Sigmoid colon (tissue), 7 donors: ENCODE results near the gene HPX. TPM values are rescaled to one million over a fixed set of nuclear protein-coding genes. Genes with fewer than 3 reads are reported as not detected.

Experiments used
- DNase-seq: peaks from one replicate; pipeline ENCODE4 v3.0.0-alpha.2; 2019
- H3K27ac ChIP-seq, 4 donors: fragments of 200-600 bp; sonication (generic); one replicate each; pipeline ENCODE4 v1.5.1; 2016 to 2019; ENCODE audit warnings: mild to moderate bottlenecking in 1 of 4
- H3K27me3 ChIP-seq, 3 donors: fragments of 200-600 bp; sonication (generic); one replicate each; pipeline ENCODE4 v1.5.1; 2019; ENCODE audit warnings: mild to moderate bottlenecking in 1 of 3
- H3K36me3 ChIP-seq, 4 donors: fragments of 200-600 bp; sonication (generic); one replicate each; pipeline ENCODE4 v1.5.1; 2016 to 2019
- H3K4me1 ChIP-seq, 4 donors: fragments of 200-600 bp; sonication (generic); one replicate each; pipeline ENCODE4 v1.5.1; 2017 to 2019
- H3K4me3 ChIP-seq, 4 donors: fragments of 200-600 bp; sonication (generic); one replicate each; pipeline ENCODE4 v1.5.1; 2017 to 2019; ENCODE audit warnings: mild to moderate bottlenecking in 2 of 4, moderate library complexity in 1 of 4
- H3K9me3 ChIP-seq, 4 donors: fragments of 200-600 bp in 3 of 4; sonication (generic) in 3 of 4; one replicate each; pipeline versions ENCODE4 v1.5.1 to v1.6.1; 2013 to 2019
- EP300 ChIP-seq, 4 donors: sonication (generic); formaldehyde crosslinking; IDR thresholded peaks; one replicate each; pipeline ENCODE4 v1.6.1; 2017; ENCODE audit warnings: antibody characterized with exemption in 4 of 4
- POLR2A ChIP-seq, 2 donors: fragments of 450-650 bp; IDR thresholded peaks; one replicate each; pipeline ENCODE4 v1.6.1; 2016; ENCODE audit warnings: antibody characterized with exemption in 2 of 2, mild to moderate bottlenecking in 2 of 2, moderate library complexity in 2 of 2
- POLR2AphosphoS5 ChIP-seq, 4 donors: sonication (generic); formaldehyde crosslinking; IDR thresholded peaks; one replicate each; pipeline ENCODE4 v1.6.1; 2017; ENCODE audit warnings: antibody characterized with exemption in 4 of 4
- WGBS, 2 donors: extraction: QIAGEN DNeasy Blood & Tissue Kit; methylation state at CpG; one replicate each; pipeline ENCODE4 v1.1.7; 2013; 5-methylcytosine and 5-hydroxymethylcytosine counted together
- intact Hi-C: fragments of 100-400 bp; cut with DNase I; formaldehyde crosslinking; loops from one replicate; pipeline ENCODE4 v1.15.1; 2023
- polyA plus RNA-seq, 3 donors: library from polyadenylated mRNA; stranded (reverse); fragments of 200-250 nt; gene quantifications; one replicate each; pipeline ENCODE4 v1.2.3, GENCODE V29; 2013
- total RNA-seq, 4 donors: library from RNA; depleted of rRNA; stranded (reverse); fragments of >200 nt; gene quantifications; one replicate each; pipeline ENCODE4 v1.1.0, GENCODE V29; 2016
- TF ChIP-seq, protein P1 (sequence below), 4 experiments: fragments of 450-650 bp in 3 of 4; fragments of 200-600 bp in 1 of 4; IDR thresholded peaks; one replicate each; pipeline ENCODE4 v1.5.1; 2016 to 2019; ENCODE audit warnings: antibody characterized with exemption in 4 of 4, mild to moderate bottlenecking in 3 of 4, moderate library complexity in 2 of 4
- donor health status: healthy with polysubstance abuse.
- donor health status: Bipolar disorder and iron deficiency.
- donor health status: healthy.

Gene HPX
- total and polyA plus RNA-seq, 7 donors = 0.54 to 3.0 (median 1.3) TPM; not detected in 3

DNA sequence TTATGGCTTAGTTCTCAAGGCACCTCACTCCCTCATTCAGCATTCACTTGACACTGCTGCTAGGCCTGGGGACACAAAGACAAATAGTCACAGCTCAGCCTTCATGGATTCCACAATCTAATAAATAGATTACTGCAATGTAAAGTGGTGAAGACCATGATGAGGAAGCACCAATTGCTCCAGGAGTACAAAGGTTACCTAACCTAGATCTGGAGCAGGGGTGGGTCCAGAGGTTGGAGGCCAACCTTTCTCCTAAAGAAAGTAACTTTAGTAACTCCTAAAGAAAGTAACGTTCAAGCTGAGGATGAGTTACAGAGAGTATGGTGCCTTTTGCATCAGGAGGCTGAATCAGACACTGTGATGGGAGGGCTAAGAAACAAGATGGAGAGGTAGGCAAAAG, 28.8 kb upstream of the HPX start:
- 15 to 70% methylated on average over 1 of the region's 1 CpG for WGBS, 2 donors
- no peaks in the 10 kb centered on the region for H3K27me3 ChIP-seq
- no peak overlapping the region for H3K4me3 ChIP-seq
- no peaks in the 10 kb centered on the region for H3K9me3 ChIP-seq
- peaks cover 0 to 40% (median 31%) of the 10 kb centered on the region in 4 donors for H3K4me1 ChIP-seq
- DNase-seq = no peak
- peaks cover 0 to 10% (median under 1%) of the 10 kb centered on the region in 4 donors for H3K36me3 ChIP-seq
- intact Hi-C loops = no loop called here
- TF ChIP-seq POLR2AphosphoS5 (IDR thresholded peaks at IDR 0.05) = no peak
- no peak for TF ChIP-seq POLR2A (IDR thresholded peaks at IDR 0.05)
- TF ChIP-seq EP300 (IDR thresholded peaks at IDR 0.05) = no peak
- TF ChIP-seq, protein P1, sequence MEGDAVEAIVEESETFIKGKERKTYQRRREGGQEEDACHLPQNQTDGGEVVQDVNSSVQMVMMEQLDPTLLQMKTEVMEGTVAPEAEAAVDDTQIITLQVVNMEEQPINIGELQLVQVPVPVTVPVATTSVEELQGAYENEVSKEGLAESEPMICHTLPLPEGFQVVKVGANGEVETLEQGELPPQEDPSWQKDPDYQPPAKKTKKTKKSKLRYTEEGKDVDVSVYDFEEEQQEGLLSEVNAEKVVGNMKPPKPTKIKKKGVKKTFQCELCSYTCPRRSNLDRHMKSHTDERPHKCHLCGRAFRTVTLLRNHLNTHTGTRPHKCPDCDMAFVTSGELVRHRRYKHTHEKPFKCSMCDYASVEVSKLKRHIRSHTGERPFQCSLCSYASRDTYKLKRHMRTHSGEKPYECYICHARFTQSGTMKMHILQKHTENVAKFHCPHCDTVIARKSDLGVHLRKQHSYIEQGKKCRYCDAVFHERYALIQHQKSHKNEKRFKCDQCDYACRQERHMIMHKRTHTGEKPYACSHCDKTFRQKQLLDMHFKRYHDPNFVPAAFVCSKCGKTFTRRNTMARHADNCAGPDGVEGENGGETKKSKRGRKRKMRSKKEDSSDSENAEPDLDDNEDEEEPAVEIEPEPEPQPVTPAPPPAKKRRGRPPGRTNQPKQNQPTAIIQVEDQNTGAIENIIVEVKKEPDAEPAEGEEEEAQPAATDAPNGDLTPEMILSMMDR (IDR thresholded peaks at IDR 0.05) = no peak
- peak overlapping the region; percentile 50 to 68 (median 60) for H3K27ac ChIP-seq

DNA sequence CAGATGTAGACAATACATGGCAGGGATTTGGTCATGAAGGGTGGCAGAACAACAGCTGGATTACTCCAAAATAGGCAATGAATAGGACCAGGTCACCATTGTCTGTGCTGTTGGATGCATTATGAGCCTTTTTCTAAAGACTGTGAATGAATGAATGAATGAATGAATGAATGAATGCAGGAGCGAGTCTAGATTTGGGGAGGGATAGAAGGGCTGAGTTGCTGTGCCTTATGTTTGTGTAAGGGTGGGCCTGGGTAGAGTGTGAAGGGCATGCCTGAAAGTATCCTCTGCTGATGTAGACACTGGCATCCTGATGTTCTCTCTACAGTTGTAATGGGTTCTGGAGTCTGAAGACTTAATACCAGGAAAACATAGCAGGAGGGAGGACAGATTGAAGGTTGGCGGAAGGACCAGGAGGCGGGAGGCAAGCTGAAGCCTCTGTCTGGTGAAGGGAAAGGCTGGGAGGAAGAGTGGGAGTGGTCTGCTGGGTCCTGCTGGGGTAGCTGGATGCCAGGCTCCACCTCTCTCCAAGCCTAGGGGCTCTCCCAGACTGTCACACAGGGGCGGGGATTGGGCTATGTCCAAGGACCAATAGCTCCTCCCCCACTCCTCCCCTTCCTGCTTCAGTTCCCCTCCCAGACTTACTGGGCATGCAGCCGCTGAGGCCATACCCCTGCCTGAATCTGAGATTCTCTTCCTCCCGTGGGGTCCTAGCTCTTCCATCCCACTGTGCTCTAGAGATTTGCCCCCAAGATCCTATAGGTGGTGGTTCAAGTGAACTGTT, 28.1 kb upstream of the HPX start:
- WGBS, 2 donors = 45 to 63% methylated on average over 6 of the region's 6 CpGs
- DNase-seq = peak; percentile 92
- no peaks in the 10 kb centered on the region for H3K9me3 ChIP-seq
- intact Hi-C loops = no loop called here
- H3K27me3 ChIP-seq = no peaks in the 10 kb centered on the region
- H3K4me1 ChIP-seq = peaks cover 0 to 37% (median 26%) of the 10 kb centered on the region in 4 donors
- peaks cover 0 to 17% (median 8%) of the 10 kb centered on the region in 4 donors for H3K36me3 ChIP-seq
- H3K4me3 ChIP-seq = no peak overlapping the region
- no peak for TF ChIP-seq EP300 (IDR thresholded peaks at IDR 0.05)
- TF ChIP-seq POLR2AphosphoS5 (IDR thresholded peaks at IDR 0.05) = peak in 3 of 4 donors; percentile 18 to 56 (median 34)
- TF ChIP-seq, protein P1 (IDR thresholded peaks at IDR 0.05) = no peak
- TF ChIP-seq POLR2A (IDR thresholded peaks at IDR 0.05) = no peak
- peak overlapping the region; percentile 50 to 68 (median 60) for H3K27ac ChIP-seq

DNA sequence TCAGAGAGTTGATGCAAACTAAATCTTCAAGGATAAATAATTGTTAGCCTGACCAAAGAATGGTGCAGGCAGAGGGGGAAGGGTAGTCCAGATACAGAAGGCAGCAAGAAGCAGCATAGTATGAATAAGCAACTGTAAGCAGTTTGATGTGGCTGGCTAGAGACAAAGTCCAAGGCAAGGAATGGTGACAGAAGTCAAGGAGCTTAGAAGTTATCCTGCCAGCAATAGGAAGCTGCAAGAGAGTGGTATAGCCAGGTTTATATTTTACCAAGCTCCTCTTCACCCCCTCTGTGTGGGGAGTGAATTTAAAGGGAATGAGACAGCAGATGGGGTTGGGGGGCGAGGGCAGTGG, 18.3 kb upstream of the HPX start:
- whole genome bisulfite sequencing, 2 donors = 72 to 76% methylated on average over 1 of the region's 1 CpG
- H3K27ac ChIP-seq = no peak overlapping the region
- no peak overlapping the region for H3K4me3 ChIP-seq
- H3K9me3 ChIP-seq = no peaks in the 10 kb centered on the region
- no peaks in the 10 kb centered on the region for H3K27me3 ChIP-seq
- peaks cover 25 to 97% (median 55%) of the 10 kb centered on the region in 4 donors for H3K36me3 ChIP-seq
- no peaks in the 10 kb centered on the region for H3K4me1 ChIP-seq
- intact Hi-C loops = no loop called here
- no peak for DNase-seq
- TF ChIP-seq EP300 (IDR thresholded peaks at IDR 0.05) (no peak), POLR2A (IDR thresholded peaks at IDR 0.05) (no peak), POLR2AphosphoS5 (IDR thresholded peaks at IDR 0.05) (no peak)
- TF ChIP-seq, protein P1 (IDR thresholded peaks at IDR 0.05) = no peak

DNA sequence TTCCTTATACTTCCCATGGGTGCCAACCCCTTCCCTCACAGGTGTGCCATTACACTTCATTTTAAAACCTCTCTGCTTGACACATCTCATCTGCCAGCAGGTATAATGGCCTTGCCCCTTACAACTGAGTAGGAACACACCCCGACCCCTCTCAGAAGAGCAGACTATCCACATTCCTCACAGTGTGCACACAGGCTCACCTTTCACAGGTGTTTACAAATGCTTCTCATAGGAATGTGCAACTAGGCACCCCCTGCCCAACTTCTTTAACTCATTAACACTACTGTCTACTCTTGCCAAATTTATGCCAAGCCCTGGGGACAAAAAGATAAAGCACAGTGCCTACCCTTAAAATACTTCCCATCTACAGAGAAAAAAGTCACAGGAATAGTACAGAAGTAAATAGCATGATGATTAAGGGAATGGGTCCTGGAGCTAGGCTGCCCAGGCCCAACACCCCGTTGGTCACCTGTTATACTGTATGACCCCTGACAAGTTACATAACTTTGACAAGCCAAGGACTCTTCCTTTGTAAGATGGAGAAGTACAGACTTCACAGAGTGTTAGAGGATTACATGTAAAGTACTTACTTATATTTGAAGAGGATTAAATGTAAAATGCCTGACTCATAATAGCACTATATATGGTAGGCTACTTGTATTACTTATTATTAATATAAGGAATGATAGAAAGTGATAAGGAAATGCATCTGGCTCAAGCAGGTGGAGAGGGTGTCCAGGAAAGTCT, 17.7 kb upstream of the HPX start:
- no peaks in the 10 kb centered on the region for H3K4me1 ChIP-seq
- no peak for DNase-seq
- H3K9me3 ChIP-seq = no peaks in the 10 kb centered on the region
- no peaks in the 10 kb centered on the region for H3K27me3 ChIP-seq
- WGBS, 2 donors = 86% methylated on average over 2 of the region's 2 CpGs
- TF ChIP-seq EP300 (IDR thresholded peaks at IDR 0.05) = no peak
- no peak for TF ChIP-seq POLR2AphosphoS5 (IDR thresholded peaks at IDR 0.05)
- TF ChIP-seq, protein P1 (IDR thresholded peaks at IDR 0.05) = no peak
- no peak for TF ChIP-seq POLR2A (IDR thresholded peaks at IDR 0.05)
- intact Hi-C loops = no loop called here
- peaks cover 25 to 97% (median 52%) of the 10 kb centered on the region in 4 donors for H3K36me3 ChIP-seq
- H3K4me3 ChIP-seq = no peak overlapping the region
- H3K27ac ChIP-seq = no peak overlapping the region
